A549 (cell line): ENCODE results near the gene APBB3.

ENCODE experiments used
- EP300 ChIP-seq, 2 experiments: fragments of >200 bp; sonication (Bioruptor Twin); formaldehyde crosslinking; IDR thresholded peaks; 2 replicates in 1 of 2; 3 replicates in 1 of 2; pipeline ENCODE4 v1.6.1; 2016 to 2017
- NR3C1 ChIP-seq: fragments of >200 bp; sonication (Bioruptor Twin); formaldehyde crosslinking; IDR thresholded peaks from 3 replicates; pipeline ENCODE4 v1.6.1; 2017

DNA sequence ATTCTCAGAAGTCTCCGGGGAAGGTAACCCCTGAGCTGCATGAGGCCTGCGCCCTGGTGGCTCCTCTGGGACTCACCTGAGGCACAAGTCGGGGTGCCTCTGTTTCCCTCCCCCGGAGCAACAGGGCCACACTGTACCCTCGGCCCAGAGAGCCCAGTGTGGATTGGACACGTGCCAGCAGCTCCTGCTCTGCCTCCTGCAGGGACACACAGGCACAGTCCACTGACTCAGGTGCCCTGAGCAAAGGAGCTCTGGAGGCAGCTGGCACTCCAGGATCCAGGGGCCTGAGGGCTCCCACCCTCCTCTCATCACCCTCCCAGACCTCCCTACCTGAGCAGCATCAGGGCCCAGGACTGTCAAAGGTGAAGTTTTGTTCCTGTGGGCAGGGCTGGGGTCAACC is 29.8 kb upstream of the APBB3 start:
- no peak for TF ChIP-seq NR3C1
- TF ChIP-seq EP300 (IDR thresholded peaks at IDR 0.05): no peak
